Activated naive CD8-positive, alpha-beta T cell treated with anti-CD3 and anti-CD28 coated beads, Interleukin-2, amount 50 U/mL, for 16 hours (primary cell): ENCODE measurements around the gene IZUMO4.

Experiments used
- DNase-seq: peaks from one replicate; pipeline ENCODE4 v3.0.0-alpha.2; 2020; ENCODE audit warnings: low read depth, low spot score

Gene IZUMO4

GRCh38 chr19:2096480-2097202 is at the start of gene IZUMO4:
IZUMO4 (plus strand) TSS chr19:2096915; CDS start chr19:2096946, 31 bp downstream.
- DNase-seq = peak; percentile 99

GRCh38 chr19:2047076-2047448 is 49.7 kb upstream of the IZUMO4 start:
- DNase-seq = no peak

- DNase-seq = no peak
Measured at GRCh38 chr19:2047449-2048103, 49.1 kb upstream of the IZUMO4 start.

GRCh38 chr19:2048104-2048958 is 48.4 kb upstream of the IZUMO4 start:
- no peak for DNase-seq

- no peak for DNase-seq
Measured at GRCh38 chr19:2048959-2049740, 47.6 kb upstream of the IZUMO4 start.

- no peak for DNase-seq
Measured at GRCh38 chr19:2049741-2050348, 46.9 kb upstream of the IZUMO4 start.

GRCh38 chr19:2050349-2050990 is 46.2 kb upstream of the IZUMO4 start:
- DNase-seq = no peak

- peak; percentile 83 for DNase-seq
Measured at GRCh38 chr19:2050991-2051772, 45.5 kb upstream of the IZUMO4 start, which contains the start of gene MKNK2. MKNK2 (minus strand) TSS chr19:2051244; CDS start chr19:2050851, 393 bp downstream.

GRCh38 chr19:2051773-2052704 is 44.7 kb upstream of the IZUMO4 start:
- DNase-seq = no peak

GRCh38 chr19:2053601-2054389 is 42.9 kb upstream of the IZUMO4 start:
- DNase-seq = no peak

- no peak for DNase-seq
Measured at GRCh38 chr19:2054763-2055162, 42.0 kb upstream of the IZUMO4 start.

- DNase-seq = no peak
Measured at GRCh38 chr19:2055931-2056836, 40.5 kb upstream of the IZUMO4 start.

GRCh38 chr19:2056837-2057192 is 39.9 kb upstream of the IZUMO4 start:
- no peak for DNase-seq

- DNase-seq = no peak
Measured at GRCh38 chr19:2057484-2058469, 38.9 kb upstream of the IZUMO4 start.

- no peak for DNase-seq
Measured at GRCh38 chr19:2058570-2059421, 37.9 kb upstream of the IZUMO4 start.
